HG03460 (cell line): Measurements from ENCODE around the gene NDUFB2.
"Not testable (repeated sequence)": the region's sequence is repeated elsewhere in the genome, so short reads cannot be mapped to it uniquely, and the experiment has no call there.

Experiments used
- ATAC-seq: cut with Tn5 transposase; IDR thresholded peaks from one replicate; pipeline ENCODE4 v1.9.1; 2021; ENCODE audit not compliant: unreplicated experiment

NDUFB2 gene

DNA sequence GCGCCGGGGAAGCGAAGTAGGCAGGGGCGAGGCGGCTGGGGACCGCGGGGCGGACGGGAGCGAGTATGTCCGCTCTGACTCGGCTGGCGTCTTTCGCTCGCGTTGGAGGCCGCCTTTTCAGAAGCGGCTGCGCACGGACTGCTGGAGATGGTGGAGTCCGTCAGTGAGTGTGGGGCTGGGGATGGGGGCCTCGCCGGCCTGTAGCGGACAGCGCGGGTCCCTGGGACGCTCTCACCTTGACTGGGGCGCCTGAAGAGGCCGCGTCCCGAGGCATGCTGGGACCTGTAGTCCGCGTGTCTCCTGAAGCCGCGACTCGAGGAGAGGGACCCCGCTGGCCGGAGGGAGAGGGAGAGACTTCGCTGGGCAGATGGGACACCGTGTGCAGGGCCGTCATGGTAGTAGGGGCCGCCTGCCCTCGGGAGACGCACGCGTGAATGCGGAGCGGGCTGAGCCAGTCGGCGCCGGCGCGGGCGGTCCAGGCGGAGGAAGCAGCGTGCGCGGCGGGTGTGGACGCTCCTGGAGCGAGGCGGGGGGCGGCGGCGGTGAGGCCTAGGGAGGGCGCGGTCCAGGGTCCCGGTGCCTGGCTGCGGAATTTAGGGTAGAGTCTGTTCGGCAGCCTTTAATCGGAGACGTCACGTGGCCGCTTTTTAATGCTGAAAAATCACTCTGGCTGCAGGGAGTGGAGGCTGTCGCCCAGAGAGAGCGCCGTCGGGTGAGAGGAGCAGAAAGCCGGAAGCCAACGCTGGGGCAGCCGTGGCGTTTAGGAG is at the start of gene NDUFB2:
NDUFB2 (plus strand) TSS at position 29 of the 767 bp plus-strand sequence; CDS start at position 66, 37 bp downstream.
- ATAC-seq = peak; percentile 88

DNA sequence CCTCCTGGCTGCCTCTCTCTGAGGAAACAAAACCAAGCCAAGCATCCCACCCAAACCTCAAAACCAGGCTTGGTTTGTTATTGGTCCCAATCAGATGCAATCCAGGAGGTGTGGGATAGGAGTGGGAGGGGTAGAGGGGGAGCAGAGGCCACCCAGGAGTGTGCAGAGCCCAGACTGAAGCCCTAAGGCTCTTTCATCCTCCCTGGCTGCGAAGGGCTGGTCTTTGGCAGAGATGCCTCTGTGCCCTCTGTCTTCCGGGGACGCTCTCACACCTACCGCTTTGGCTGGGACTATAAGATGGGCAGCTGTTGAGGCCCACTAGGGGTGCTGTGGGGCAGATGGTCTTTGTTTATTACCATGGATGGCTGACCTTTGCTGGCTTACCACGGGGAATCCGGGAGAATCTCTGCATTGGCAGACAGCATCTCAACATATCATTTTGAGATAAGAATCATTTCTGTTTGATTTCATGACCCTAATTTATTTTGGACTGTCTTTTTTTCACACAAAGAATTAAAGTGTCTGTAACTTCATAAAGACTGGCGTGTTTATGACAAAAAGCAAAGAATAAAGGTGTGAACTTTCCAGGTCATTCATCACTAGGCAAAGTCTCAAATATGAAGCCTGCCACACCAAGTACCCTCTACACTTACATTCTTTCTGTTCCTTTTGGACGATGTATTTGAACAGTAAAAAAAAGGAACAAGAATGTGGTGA is 49.4 kb upstream of the NDUFB2 start:
- peak; percentile 86 for ATAC-seq

DNA sequence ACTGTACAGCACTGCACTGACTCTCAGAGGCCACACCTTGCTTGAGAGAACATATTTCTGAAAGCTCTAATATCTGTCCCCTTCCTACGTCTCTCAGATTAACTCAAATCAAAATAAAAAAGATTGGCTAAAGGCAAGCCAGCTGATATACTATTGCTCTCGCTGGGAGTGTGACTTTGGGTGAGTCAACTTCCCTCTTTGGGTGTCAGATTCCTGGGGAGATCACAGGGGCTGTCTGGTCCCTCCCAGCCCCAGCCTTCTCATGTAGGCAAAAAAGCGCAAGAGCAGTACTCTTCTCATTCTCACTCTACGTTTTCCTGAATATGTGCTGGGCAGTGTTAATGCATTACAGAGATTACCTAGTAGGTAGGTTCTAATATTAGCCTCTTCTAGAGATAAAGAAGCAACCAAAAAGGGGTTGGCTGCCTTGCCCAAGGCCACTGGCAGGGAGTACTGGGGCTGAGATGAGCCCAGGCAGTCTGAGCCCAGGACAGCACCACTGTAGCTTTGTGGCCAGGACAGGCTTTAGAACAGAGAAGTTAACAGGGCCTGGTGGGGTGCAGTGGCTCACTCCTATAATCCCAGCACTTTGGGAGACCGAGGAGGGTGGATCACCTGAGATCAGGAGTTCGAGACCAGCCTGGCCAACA is 46.8 kb upstream of the NDUFB2 start:
- no peak for ATAC-seq

DNA sequence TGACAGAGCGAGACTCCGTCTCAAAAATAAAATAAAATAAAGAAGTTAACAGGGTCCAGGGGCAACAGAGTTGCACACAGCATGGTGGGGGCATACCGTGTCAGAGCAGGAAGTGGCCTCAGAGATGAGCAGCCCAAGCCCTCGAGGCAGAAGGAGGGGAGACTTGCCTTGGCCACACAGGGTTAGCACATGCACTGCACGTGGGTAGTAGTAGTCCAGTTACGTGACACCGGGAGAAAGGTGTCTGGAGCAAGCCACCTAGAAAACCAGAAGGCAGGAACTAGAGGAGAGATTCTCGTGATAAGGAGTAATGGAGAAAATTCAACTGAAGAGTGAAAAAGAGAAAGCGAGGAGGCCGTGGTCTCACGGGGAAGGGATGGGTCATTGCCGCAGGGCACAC is 46.1 kb upstream of the NDUFB2 start:
- no peak for ATAC-seq

DNA sequence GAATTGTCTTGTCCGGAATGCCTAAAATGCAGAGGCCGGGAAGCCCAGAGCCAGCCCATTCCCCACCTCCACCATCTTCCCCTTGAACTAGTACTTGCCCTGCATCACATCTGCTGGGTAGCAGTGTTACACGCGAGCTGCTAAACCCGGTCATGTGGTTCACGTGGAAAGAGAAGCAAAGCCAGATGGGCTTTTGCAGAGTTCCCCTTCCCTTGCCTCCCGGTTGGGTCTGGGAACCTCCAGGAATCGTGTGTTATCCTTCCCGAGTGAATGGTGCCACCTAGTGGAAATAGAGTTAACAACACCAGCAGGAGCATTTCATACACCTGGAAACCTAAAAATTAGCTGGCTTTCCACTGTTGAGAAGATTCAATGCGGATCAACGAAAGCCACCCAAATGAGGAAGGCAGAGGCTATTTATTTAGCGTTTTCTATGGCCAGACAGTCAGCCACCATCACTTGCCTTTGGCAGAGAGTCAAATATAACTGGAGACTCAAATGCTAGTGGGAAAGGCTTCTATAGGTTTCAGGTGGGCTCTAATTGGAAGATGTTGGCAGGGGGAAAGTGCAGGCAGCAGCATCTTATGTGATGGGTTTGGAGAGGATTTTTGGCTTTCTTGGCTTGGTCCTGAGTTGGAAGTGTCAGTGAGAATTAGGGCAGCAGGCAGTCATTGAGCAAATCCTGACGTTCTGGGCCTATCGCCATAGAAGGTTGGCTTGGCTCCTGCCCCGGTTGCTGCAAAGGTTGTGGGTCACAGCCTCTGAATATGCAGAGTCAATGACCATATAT is 43.0 kb upstream of the NDUFB2 start:
- ATAC-seq = no peak

DNA sequence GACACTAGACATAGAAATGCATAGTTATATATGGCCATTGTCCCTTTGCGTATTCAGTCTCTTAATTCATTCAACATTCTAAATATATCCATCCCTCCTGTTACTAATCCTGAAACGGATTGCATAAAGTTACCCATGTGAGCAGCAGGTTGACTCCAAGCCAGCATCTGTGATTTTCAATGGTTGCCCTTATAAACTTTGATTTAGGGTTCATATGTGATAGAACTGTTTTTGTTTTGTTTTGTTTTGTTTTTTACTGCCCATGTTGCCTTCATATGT is 42.5 kb upstream of the NDUFB2 start:
- ATAC-seq = no peak

DNA sequence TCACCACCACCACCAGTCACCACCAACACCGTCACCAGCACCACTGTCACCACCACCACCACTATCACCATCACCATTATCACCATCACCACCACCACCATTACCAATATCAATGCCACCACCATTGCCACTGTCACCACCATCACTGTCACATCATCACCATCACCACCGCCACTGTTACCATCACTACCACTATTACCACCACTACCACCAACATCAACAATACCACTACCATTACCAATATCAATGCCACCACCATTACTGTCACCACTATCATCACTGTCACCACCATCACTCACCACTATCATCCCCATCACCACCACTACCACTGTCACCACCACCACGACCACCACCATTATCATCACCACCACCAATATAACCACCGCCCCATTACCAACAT is 41.8 kb upstream of the NDUFB2 start:
- ATAC-seq = no peak

DNA sequence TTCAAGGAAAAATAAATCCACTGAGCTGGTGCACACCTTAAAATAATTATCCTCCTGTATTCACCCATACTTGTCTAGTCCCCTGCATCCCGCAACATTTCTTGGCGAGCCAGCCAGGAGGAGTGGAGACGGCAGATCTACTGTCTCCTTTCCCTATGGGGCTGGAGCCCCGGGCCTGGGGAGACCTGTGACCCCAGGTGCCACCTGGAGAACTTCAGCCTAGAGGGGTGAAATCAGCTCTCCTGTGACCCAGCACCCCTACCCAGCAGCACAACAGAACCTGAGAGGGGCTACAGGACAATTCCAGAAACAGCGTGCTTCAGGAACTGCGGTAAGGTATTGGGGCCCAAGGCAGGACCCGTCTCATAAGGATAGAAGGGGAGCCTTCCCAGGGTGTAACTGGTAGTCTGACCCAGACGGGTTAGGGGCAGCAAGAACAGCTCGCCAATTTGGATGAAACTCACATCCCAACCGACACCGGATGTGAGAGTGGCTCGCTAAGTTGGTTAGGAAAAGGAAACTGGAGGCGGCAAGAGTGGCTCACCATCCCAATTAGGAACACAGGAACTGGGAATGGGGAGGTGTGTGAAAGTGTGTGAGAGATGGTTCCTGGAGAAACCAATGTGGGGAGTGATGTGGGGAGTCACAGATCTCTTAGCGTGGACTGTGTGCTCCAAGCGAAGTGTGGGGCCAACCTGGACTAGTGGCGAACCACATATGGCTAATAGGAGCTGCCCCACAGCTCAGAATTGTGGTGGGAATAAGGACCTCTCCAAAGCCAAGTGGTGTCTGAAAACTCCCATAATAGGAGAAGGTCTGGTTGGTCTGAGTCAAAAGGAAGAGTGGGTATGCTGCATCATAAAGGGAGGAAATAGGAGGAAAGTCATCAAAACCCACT is 40.7 kb upstream of the NDUFB2 start:
- no peak for ATAC-seq

DNA sequence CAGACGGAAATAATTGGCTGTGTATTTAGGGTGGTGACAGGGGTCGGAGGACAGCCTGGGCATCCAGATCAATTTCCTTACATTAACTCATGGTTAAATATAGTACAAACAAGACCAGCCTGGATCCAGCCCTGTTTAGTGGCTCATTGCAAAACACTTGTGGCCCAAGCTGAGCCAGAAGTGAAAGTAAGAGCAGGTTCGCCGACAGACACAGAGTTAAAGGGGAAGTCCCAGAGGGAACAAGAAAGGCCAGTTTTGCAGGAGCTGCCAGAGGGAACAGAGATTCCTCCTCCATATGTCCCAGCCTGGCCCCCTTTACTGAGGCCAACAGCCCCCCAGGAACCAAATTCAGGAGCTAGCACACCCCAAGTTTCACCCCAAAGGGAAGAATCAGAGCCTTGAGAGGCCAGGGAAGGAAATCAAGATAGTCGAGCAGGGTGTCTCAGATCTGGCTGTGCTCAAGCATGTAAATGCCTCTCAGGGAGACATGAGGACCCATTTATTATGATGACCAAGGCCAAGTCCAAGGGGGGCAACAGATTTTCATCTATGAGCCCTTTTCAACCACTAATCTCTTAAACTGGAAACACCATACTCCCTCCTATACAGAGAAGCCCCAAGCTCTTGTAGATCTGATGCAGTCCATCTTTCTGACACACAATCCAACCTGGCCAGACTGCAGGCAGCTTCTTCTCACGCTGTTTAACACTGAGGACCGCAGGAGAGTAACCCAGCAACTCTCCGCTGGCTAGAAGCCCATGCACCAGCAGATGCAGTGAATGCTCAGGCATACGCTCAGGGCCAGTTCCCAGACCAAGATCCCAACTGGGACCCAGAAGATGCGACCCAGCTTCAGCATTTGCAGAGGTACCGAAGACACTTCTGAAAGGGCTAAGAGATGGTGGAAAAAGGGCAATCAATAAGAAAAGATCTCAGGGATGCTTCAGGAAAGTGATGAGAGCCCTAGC is 39.7 kb upstream of the NDUFB2 start:
- peak; percentile 93 for ATAC-seq

DNA sequence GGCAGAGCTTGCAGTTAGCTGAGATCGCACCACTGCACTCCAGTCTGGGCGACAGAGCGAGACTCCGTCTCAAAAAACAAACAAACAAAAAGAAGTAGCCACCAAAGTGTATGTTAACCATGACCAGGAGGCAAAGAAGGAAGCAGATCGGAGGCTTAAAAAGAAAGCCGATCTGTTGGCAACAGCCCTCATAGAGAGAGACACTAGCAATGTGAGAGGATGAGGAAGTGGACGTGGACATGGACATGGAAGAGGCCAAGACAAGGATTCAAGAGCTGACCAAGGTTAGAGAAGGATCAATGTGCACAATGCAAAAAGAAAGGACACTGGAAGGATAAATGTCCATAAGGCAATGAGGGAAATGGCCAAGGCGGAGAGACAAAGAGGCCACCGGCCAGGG is 38.6 kb upstream of the NDUFB2 start:
- no peak for ATAC-seq

DNA sequence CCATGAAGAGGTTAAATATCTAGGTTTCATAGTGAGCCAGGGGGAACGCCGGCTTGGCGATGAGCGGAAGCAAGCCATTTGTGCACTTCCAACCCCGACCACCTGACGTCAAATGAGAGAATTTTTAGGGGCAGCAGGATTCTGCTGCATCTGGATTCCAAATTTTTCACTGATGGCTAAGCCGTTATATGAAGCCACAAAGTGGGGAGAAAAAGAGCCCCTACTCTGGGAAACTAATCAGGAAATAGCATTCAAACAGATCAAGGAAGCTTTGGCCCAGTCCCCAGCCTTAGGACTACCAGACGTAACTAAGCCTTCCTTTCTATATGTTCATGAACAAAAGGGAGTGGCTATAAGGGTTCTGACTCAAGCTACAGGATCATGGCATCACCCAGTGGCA is 36.7 kb upstream of the NDUFB2 start:
- no peak for ATAC-seq

DNA sequence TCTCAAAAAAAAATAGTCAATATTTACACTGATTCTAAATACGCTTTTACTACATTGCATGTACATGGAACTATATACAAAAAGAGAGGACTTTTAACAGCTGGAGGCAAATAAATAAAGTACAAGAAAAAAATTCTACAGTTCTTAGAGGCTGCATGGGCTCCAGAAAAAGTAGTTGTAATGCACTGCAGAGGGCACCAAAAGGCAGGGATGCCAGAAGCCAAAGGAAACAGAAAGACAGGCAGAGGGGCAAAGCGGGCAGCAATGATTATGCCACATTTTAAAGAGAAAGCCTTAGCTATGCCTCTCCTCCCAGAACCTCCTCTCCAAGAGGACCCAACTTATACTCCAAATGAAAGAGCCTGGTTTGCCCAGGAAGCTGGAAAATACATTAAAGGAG is 35.4 kb upstream of the NDUFB2 start:
- ATAC-seq = no peak

DNA sequence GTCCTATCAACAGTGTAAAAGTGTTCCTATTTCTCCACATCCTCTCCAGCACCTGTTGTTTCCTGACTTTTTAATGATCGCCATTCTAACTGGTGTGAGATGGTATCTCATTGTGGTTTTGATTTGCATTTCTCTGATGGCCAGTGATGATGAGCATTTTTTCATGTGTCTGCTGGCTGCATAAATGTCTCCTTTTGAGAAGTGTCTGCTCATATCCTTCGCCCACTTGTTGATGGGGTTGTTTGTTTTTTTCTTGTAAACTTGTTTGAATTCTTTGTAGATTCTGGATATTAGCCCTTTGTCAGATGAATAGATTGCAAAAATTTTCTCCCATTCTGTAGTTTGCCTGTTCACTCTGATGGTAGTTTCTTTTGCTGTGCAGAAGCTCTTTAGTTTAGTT is 33.6 kb upstream of the NDUFB2 start:
- not testable (repeated sequence) for ATAC-seq

DNA sequence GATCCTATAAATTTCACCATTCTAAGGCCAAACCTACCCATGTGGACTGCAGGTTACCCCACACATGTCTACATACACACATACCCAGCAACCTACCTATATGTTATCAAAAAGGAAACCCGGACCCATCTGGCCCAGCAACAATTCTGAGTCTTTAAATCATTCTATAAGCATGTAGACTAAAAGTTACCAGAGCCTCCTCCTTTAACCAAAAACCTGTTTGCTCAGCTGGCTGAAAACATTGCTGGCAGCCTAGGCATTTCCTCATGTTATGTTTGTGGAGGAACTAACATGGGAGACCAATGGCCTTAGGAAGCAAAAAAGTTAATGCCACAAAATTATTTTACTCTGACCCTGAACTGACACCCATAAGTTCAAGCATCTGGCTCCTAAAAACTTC is 29.0 kb upstream of the NDUFB2 start:
- ATAC-seq = no peak

DNA sequence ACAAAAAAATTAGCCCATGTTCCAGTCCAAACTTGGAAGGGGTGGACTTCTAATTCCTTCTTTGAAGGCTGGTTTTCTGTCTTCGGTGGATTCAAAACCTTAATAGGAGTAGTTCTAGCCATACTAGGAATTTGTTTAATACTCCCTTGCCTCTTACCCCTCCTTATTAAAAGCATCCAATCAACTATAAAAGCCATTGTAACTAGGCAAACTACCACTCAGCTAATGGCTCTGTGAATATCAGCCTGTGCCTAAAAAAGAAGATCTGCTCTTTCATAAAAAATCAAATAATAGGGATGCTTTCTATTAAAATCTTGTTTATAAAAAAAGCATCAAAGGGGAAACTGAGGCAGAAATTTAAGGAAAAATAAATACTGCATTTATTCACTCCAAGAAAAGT is 27.9 kb upstream of the NDUFB2 start:
- no peak for ATAC-seq

DNA sequence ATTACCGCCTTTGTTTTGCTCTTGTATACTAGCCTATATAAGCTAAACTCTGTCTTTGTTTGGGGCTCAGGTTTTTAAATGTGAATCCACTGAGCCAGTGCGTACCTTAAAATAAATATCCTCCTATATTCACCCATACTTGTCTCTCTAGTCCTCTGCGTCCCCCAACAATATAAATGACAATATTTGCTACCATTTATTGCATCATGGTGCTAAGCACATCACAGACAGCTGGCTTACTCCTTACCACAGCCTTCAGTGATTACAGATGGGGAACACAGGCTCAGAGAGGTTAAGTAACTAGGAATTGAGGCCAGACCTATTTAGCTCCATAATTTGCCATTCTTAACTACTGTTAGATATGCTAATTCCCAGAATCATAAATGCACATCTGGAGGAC is 27.2 kb upstream of the NDUFB2 start:
- ATAC-seq = no peak

DNA sequence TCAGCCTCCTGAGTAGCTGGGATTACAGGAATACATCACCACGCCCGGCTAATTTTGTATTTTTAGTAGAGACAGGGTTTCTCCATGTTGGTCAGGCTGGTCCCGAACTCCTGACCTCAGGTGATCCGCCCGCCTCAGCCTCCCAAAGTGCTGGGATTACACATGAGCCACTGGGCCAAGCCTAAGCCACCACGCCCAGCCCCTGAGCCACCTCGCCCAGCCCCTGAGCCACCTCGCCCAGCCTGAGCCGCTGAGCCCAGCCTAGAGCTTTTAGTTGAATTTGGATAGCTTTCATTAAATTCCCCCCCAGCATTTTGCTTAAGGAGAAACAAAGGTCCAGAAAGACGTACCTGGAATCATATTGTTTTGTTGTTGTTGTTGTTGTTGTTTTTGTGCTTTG is 26.6 kb upstream of the NDUFB2 start:
- ATAC-seq = not testable (repeated sequence)

DNA sequence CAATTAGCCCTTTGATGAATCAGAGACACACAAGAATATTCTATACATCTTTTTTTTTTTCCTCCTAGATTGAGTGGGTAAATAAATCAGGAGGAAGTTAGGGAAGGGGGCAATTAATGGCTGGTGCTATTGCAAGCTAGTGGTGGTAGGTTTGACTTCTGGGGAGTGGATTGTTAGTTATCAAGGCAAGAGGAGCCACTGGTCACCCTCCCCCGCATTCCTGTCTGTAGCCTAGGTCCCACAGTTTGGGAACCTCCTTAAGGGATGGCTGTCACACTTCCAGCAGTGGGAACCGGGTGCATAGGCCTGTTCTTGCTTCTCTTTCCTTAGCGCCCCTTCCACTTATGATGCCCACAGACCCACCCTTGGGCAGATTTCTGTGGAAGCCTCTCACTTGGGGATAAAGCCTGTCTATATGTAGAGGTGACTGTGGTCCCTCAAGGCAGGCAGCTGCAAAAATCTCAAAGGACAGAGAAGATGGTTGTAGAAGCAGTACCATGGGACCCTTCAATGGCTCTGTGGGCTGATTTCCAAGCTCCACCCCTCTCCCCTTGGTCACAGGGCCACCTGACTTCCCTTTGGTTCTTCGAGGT is 26.1 kb upstream of the NDUFB2 start:
- ATAC-seq = no peak

DNA sequence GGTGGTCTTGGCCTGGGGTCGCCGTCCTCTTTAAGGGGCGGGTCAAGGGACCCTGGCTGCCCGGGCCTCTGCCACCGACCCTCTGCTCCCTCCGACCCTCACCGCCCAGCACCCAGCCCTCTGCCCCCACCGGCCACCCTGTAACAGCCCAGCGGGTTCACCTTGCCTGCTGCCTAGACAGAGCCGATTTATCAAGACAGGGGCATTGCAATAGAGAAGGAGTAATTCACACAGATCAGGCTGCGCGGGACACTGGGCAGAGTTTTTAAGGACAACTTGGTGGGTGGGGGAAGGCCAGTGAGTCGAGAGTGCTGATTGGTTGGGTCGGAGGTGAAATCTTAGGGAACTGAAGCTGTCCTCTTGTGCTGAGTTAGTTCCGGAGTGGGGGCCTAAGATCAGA is 24.5 kb upstream of the NDUFB2 start:
- no peak for ATAC-seq
